Upper lobe of right lung (tissue), 1 donor: ENCODE data around the gene NAA35. TPM values are rescaled to one million over a fixed set of nuclear protein-coding genes. Genes with fewer than 3 reads are reported as not detected.

Experiments
- ATAC-seq: fragments of 200-7000 bp; cut with Tn5 transposase; one replicate; pipeline ENCODE4 v1.9.1; 2020; ENCODE audit warnings: mild to moderate bottlenecking, moderate library complexity
- DNase-seq: peaks from one replicate; pipeline ENCODE4 v3.0.0-alpha.2; 2020
- H3K27ac ChIP-seq: fragments of 200-600 bp; one replicate; pipeline ENCODE4 v1.8.0; 2022
- H3K27me3 ChIP-seq: fragments of 200-600 bp; one replicate; pipeline ENCODE4 v1.8.0; 2022; ENCODE audit warnings: mild to moderate bottlenecking
- H3K36me3 ChIP-seq: fragments of 200-600 bp; one replicate; pipeline ENCODE4 v1.8.0; 2022
- H3K4me1 ChIP-seq: fragments of 200-600 bp; one replicate; pipeline ENCODE4 v1.8.0; 2022
- H3K4me3 ChIP-seq: fragments of 200-600 bp; one replicate; pipeline ENCODE4 v1.8.0; 2022; ENCODE audit warnings: mild to moderate bottlenecking
- H3K9me3 ChIP-seq: fragments of 200-600 bp; one replicate; pipeline ENCODE4 v1.8.0; 2022
- intact Hi-C: fragments of 100-400 bp; cut with DNase I; formaldehyde crosslinking; loops from one replicate; pipeline ENCODE4 v1.11.0; 2022
- total RNA-seq: library from RNA; stranded (reverse); fragmentation: NEBNext Ultra II Directional; extraction: Animal tissue kit (Norgen Biotek cat#: 25700); gene quantifications from one replicate; pipeline ENCODE4 v1.2.1, GENCODE V29; 2021
- TF ChIP-seq, protein P1 (sequence below): fragments of 200-600 bp; IDR thresholded peaks from one replicate; pipeline ENCODE4 v1.8.0; 2022; ENCODE audit warnings: antibody characterized with exemption
- donor health status: DM: no; HTN: yes; CAD: no; lungs with severe emphysema.

Gene NAA35
- total RNA-seq, 1 donor from 2014 or later, result 20.3 TPM

DNA sequence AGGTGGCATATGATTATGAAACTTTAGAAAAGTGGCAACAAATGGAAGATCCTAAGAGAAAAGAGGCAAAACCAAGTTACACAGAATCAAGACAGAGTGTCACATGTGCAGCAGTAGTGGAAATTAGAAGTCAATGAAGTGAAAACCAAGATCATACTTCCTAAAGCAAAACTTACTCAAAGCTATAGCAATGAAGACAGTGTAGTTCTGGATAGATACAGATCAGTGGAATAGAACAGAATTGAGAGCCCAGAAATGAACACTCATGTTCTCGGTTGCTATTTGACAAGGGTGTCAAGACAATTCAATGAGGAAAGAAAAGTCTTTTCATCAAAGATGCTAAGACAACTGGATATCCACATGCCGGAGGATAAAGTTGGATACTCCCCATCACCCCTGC is 43.5 kb downstream of the NAA35 start:
- H3K4me1 ChIP-seq, result no peaks in the 10 kb centered on the region
- no peak for DNase-seq
- intact Hi-C loops, result no loop called here
- no peak overlapping the region for H3K27ac ChIP-seq
- peaks cover 46% of the 10 kb centered on the region for H3K36me3 ChIP-seq
- no peak for ATAC-seq
- no peaks in the 10 kb centered on the region for H3K9me3 ChIP-seq
- H3K4me3 ChIP-seq, result no peak overlapping the region
- H3K27me3 ChIP-seq, result no peaks in the 10 kb centered on the region
- TF ChIP-seq, protein P1, sequence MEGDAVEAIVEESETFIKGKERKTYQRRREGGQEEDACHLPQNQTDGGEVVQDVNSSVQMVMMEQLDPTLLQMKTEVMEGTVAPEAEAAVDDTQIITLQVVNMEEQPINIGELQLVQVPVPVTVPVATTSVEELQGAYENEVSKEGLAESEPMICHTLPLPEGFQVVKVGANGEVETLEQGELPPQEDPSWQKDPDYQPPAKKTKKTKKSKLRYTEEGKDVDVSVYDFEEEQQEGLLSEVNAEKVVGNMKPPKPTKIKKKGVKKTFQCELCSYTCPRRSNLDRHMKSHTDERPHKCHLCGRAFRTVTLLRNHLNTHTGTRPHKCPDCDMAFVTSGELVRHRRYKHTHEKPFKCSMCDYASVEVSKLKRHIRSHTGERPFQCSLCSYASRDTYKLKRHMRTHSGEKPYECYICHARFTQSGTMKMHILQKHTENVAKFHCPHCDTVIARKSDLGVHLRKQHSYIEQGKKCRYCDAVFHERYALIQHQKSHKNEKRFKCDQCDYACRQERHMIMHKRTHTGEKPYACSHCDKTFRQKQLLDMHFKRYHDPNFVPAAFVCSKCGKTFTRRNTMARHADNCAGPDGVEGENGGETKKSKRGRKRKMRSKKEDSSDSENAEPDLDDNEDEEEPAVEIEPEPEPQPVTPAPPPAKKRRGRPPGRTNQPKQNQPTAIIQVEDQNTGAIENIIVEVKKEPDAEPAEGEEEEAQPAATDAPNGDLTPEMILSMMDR, result no peak

DNA sequence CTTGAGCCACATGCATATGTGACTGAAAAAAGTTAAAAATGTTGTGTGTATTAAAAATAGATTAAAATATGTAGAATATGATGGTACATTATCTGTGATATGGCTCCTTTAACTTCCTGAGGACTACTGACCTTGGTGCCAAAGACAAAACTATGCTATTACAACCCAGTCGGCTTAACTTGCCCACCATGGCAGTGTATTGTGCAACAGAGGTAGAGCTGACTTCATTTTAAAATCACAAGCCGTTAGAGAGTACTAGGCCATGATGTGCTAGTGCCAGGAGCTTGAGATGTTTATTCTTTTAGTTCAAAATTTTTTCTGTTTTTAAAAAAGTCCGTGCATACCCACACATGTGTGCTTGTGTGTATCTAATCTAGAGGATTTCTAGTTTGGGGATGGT is 46.3 kb downstream of the NAA35 start:
- intact Hi-C loops, result no loop called here
- H3K36me3 ChIP-seq, result peaks cover 21% of the 10 kb centered on the region
- DNase-seq (no peak), ATAC-seq (no peak)
- H3K4me1 ChIP-seq, result no peaks in the 10 kb centered on the region
- no peaks in the 10 kb centered on the region for H3K27me3 ChIP-seq
- H3K9me3 ChIP-seq, result no peaks in the 10 kb centered on the region
- TF ChIP-seq, protein P1, result no peak
- no peak overlapping the region for H3K4me3 ChIP-seq
- no peak overlapping the region for H3K27ac ChIP-seq

DNA sequence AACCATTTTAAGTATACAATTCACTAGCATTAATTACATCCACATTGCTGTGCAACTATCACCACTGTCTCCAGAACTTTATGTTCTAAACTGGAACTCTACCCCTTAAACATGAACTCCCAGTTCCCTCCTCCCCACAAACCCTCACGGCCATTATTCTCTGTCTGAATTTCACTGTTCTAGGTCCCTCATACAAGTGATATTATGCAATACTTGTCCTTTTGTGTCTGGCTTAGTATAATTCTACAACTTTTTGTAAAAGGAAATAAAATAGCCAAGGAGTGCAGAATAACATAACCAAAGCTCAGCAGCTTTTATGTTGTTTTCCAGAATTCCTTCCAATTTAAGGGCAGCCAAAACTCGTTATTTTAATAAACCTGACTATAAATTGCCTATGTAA is 53.2 kb downstream of the NAA35 start:
- H3K4me1 ChIP-seq, result no peaks in the 10 kb centered on the region
- no peak overlapping the region for H3K4me3 ChIP-seq
- TF ChIP-seq, protein P1, result no peak
- DNase-seq, result no peak
- ATAC-seq, result no peak
- no peaks in the 10 kb centered on the region for H3K9me3 ChIP-seq
- no peak overlapping the region for H3K27ac ChIP-seq
- intact Hi-C loops, result no loop called here
- no peaks in the 10 kb centered on the region for H3K27me3 ChIP-seq
- H3K36me3 ChIP-seq, result peaks cover 33% of the 10 kb centered on the region

DNA sequence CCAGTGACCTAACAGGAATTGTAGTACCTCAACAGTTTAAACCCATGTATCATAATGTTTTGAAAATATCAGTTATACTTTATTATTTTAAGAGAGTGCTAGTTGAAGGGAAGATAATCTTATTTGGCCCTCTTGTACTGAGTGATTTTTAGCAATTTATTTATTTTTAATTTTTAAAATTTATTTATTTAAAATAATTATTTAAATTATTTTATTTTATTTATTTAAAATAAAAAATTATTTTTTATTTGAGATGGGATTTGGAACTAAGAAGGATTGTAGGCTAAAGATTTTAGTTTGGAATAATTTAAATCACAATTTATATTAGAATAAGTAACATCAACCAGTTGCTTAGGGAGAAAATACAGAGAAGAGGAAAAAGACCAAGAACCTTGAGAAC is 54.2 kb downstream of the NAA35 start:
- ATAC-seq (no peak), DNase-seq (no peak)
- no peak overlapping the region for H3K4me3 ChIP-seq
- peaks cover 33% of the 10 kb centered on the region for H3K36me3 ChIP-seq
- no peaks in the 10 kb centered on the region for H3K4me1 ChIP-seq
- H3K27me3 ChIP-seq, result no peaks in the 10 kb centered on the region
- no peak overlapping the region for H3K27ac ChIP-seq
- H3K9me3 ChIP-seq, result no peaks in the 10 kb centered on the region
- TF ChIP-seq, protein P1, result no peak
- intact Hi-C loops, result no loop called here

DNA sequence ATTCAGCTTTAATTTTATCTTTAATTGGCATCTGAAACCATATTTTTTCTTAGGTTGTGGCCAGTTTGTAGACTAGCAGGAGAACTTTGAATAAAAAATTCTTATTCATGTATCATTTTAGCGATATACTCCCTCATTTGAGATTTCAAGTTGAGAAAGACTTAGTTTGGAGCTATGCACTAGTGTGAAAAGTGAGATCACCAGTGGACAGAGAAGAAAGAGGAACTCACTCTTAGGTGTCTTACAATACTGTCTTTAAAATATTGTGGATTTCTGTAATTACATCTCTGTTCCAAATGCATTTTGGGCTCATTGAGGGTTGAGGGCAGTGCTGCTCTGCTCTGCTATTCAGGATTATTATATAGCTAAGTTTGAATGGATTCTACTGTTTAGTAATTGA is 54.7 kb downstream of the NAA35 start:
- Histone ChIP-seq H3K4me3 (no peak overlapping the region), H3K36me3 (peaks cover 33% of the 10 kb centered on the region), H3K27me3 (no peaks in the 10 kb centered on the region), H3K9me3 (no peaks in the 10 kb centered on the region), H3K4me1 (no peaks in the 10 kb centered on the region), H3K27ac (no peak overlapping the region)
- intact Hi-C loops, result no loop called here
- TF ChIP-seq, protein P1, result no peak
- DNase-seq (no peak), ATAC-seq (no peak)

DNA sequence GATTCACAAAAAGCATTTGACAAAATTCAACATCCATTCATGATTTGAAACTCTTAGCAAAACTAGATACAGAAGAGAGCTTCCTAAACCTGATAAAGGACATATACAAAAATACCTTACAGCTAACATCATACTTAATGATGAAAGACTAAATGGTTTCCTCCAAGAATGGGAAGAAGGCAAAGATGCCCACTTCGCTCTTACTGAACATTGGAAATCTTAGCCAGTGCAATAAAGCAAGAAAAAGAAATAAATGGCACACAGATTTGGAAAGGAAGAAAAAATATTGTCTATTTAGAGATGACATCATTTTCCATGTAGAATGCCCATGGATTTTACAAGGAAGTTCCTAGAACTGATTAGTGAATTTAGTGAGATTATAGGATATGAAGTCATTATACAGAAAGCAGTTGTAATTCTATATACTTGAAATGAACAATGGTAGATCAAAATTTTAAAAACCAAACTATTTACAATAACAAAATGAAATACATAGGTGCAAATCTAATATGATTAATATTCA is 64.4 kb downstream of the NAA35 start:
- DNase-seq, result no peak
- Histone ChIP-seq H3K27ac (no peak overlapping the region), H3K4me3 (no peak overlapping the region), H3K9me3 (no peaks in the 10 kb centered on the region), H3K4me1 (no peaks in the 10 kb centered on the region), H3K27me3 (no peaks in the 10 kb centered on the region), H3K36me3 (peaks cover 63% of the 10 kb centered on the region)
- TF ChIP-seq, protein P1, result no peak
- intact Hi-C loops, result no loop called here
- no peak for ATAC-seq
